ENCODE data around the gene SH3GL2.
A peak's percentile ranks its signal among the peaks of the same experiment; 100 is the strongest.

Gene SH3GL2

GRCh38 chr9:17625644-17626388, 47.0 kb downstream of the SH3GL2 start:
- CTCF ChIA-PET = interaction anchor here (0.7 kb wide), 1 partner anchor 1610 kb away, joined by 4 read pairs; no protein-coding TSS in a partner anchor
- DNase-seq (ENCODE audit: low spot score) = peak; percentile 7
- POLR2A ChIA-PET (ENCODE audit: low non-redundant PET) = no interaction called here
- TF ChIP-seq CTCF (conservative IDR thresholded peaks at IDR 0.05; ENCODE audit: low read depth) = no peak
- no peak overlapping the region for H3K27ac ChIP-seq

GRCh38 chr9:17627641-17628040, 48.8 kb downstream of the SH3GL2 start:
- no peak for DNase-seq (ENCODE audit: low spot score)
- TF ChIP-seq CTCF (conservative IDR thresholded peaks at IDR 0.05; ENCODE audit: low read depth) = no peak
- CTCF ChIA-PET = no interaction called here
- no peak overlapping the region for H3K27ac ChIP-seq
- POLR2A ChIA-PET (ENCODE audit: low non-redundant PET) = no interaction called here

GRCh38 chr9:17628624-17629023, 49.8 kb downstream of the SH3GL2 start:
- TF ChIP-seq CTCF (conservative IDR thresholded peaks at IDR 0.05; ENCODE audit: low read depth) = no peak
- ChIA-PET CTCF (no interaction called here), POLR2A (ENCODE audit: low non-redundant PET) (no interaction called here)
- H3K27ac ChIP-seq = no peak overlapping the region
- no peak for DNase-seq (ENCODE audit: low spot score)

GRCh38 chr9:17630531-17630949, 51.7 kb downstream of the SH3GL2 start:
- H3K27ac ChIP-seq = no peak overlapping the region
- TF ChIP-seq CTCF (conservative IDR thresholded peaks at IDR 0.05; ENCODE audit: low read depth) = no peak
- CTCF ChIA-PET = no interaction called here
- POLR2A ChIA-PET (ENCODE audit: low non-redundant PET) = no interaction called here
- DNase-seq (ENCODE audit: low spot score) = no peak

GRCh38 chr9:17631396-17631795, 52.5 kb downstream of the SH3GL2 start:
- no peak for DNase-seq (ENCODE audit: low spot score)
- TF ChIP-seq CTCF (conservative IDR thresholded peaks at IDR 0.05; ENCODE audit: low read depth) = no peak
- ChIA-PET CTCF (interaction anchor here (0.7 kb wide), 1 partner anchor 402 kb away, joined by 3 read pairs; no protein-coding TSS in a partner anchor), POLR2A (ENCODE audit: low non-redundant PET) (no interaction called here)
- no peak overlapping the region for H3K27ac ChIP-seq

GRCh38 chr9:17632994-17633393, 54.1 kb downstream of the SH3GL2 start:
- no peak overlapping the region for H3K27ac ChIP-seq
- no peak for TF ChIP-seq CTCF (conservative IDR thresholded peaks at IDR 0.05; ENCODE audit: low read depth)
- CTCF ChIA-PET = interaction anchor here (0.7 kb wide), 1 partner anchor 12 kb away, joined by 3 read pairs; no protein-coding TSS in a partner anchor
- POLR2A ChIA-PET (ENCODE audit: low non-redundant PET) = no interaction called here
- DNase-seq (ENCODE audit: low spot score) = no peak
